A549 treated with AZD9567 at 1 μM for 4 hours (cell line): ENCODE measurements around the gene PNMA6F. TPM values are rescaled to one million over a fixed set of nuclear protein-coding genes. Genes with fewer than 3 reads are reported as not detected.

ENCODE experiments used
- total RNA-seq: library from RNA; stranded (reverse); fragments of 200-300 nt; extraction: Qiagen RNA extraction; gene quantifications from 5 replicates; pipeline ENCODE4 v1.2.3, GENCODE V29; 2022; ENCODE audit not compliant: insufficient read depth

The PNMA6F gene
- total RNA-seq: not detected in 5 replicates

GRCh38 chrX:153321381-153322124 is at the start of gene PNMA6F:
PNMA6F (minus strand) TSS chrX:153321767; CDS start chrX:153320674, 1,093 bp downstream.

GRCh38 chrX:153333821-153334653 is 12.5 kb upstream of the PNMA6F start, which contains the start of gene ZNF275:
ZNF275 (plus strand) TSS chrX:153334153; CDS start chrX:153336680, 2,527 bp downstream.

Other genes starting within 250 kb of the PNMA6F start
- gene PNMA6A, start 249.3 kb downstream of the PNMA6F start, total RNA-seq: 4.2 to 7.8 TPM (median 4.7 TPM) in 5 replicates
- 0.12 to 0.18 TPM (median 0.13 TPM) in 3 of 5 replicates, not detected in the others for gene MAGEA1, start 142.5 kb downstream of the PNMA6F start, total RNA-seq
- gene ZNF275, start 12.4 kb upstream of the PNMA6F start, total RNA-seq: 5.1 to 8.0 TPM (median 6.3 TPM) in 5 replicates
- gene PNMA6E, start 79.6 kb upstream of the PNMA6F start, total RNA-seq: 0.03 to 0.05 TPM in 2 of 5 replicates, not detected in the others
- gene ZFP92, start 89.7 kb upstream of the PNMA6F start, total RNA-seq: 0.41 to 0.71 TPM (median 0.54 TPM) in 5 replicates
- gene TREX2, start 124.3 kb upstream of the PNMA6F start, total RNA-seq: 1.6 to 2.4 TPM (median 1.8 TPM) in 4 of 5 replicates, not detected in the other
- gene HAUS7, start 148.8 kb upstream of the PNMA6F start, total RNA-seq: 36.5 to 61.4 TPM (median 54.7 TPM) in 5 replicates
- gene BGN, start 173.2 kb upstream of the PNMA6F start, total RNA-seq: not detected in 5 replicates
- 0.03 to 0.12 TPM (median 0.08 TPM) in 4 of 5 replicates, not detected in the other for gene ATP2B3, start 195.9 kb upstream of the PNMA6F start, total RNA-seq